ENCODE results near the gene MAP4K5.

The MAP4K5 gene

GRCh38 chr14:50528000-50528399 lies 4.4 kb downstream of the MAP4K5 start:
- H3K4me1 ChIP-seq (ENCODE audit: low read length), result no peaks in the 10 kb centered on the region

GRCh38 chr14:50524731-50525515 lies 7.4 kb downstream of the MAP4K5 start:
- Histone ChIP-seq H3K4me2 (ENCODE audit: low read depth, low read length) (no peak overlapping the region), H4K20me1 (ENCODE audit: insufficient read depth, low read length) (no peaks in the 10 kb centered on the region), H3K4me1 (ENCODE audit: low read length) (peaks cover 8% of the 10 kb centered on the region)

More at GRCh38 chr14:50528000-50528399, 4.4 kb downstream of the MAP4K5 start:
- no peak for TF ChIP-seq EZH2phosphoT487 (IDR thresholded peaks at IDR 0.05; ENCODE audit: low read length)
- TF ChIP-seq EZH2 (optimal IDR thresholded peaks at IDR 0.05; ENCODE audit: low read depth, low read length), result no peak
- no peak for TF ChIP-seq CTCF (IDR thresholded peaks at IDR 0.05; ENCODE audit: low read length)
- no peak for DNase-seq
- Histone ChIP-seq H3K27me3 (replicated peaks; ENCODE audit: insufficient read depth, low read length) (no peaks in the 10 kb centered on the region), H4K20me1 (ENCODE audit: insufficient read depth, low read length) (no peaks in the 10 kb centered on the region; the same call in 1 of the 2 replicates), H3K4me2 (ENCODE audit: low read depth, low read length) (no peak overlapping the region), H3K36me3 (replicated peaks; ENCODE audit: insufficient read depth, low read length) (no peaks in the 10 kb centered on the region), H3K27ac (ENCODE audit: low read length) (no peak overlapping the region), H3K9me2 (replicated peaks; ENCODE audit: insufficient read depth, low read length) (no peaks in the 10 kb centered on the region), H3F3A (ENCODE audit: insufficient read depth, low read length) (peaks cover 4% of the 10 kb centered on the region; the same call in 1 of the 2 replicates), H3K9me3 (replicated peaks; ENCODE audit: insufficient read depth, low read length) (no peaks in the 10 kb centered on the region), H3K4me3 (ENCODE audit: low read length) (no peak overlapping the region), H3K9ac (ENCODE audit: low read length) (no peak overlapping the region), H2AFZ (ENCODE audit: low read length) (no peak overlapping the region), H3K79me2 (ENCODE audit: low read length) (peaks cover 80% of the 10 kb centered on the region)

GRCh38 chr14:50524060-50524459 lies 8.3 kb downstream of the MAP4K5 start:
- H3K4me1 ChIP-seq (ENCODE audit: low read length), result peaks cover 8% of the 10 kb centered on the region
- H3K4me2 ChIP-seq (ENCODE audit: low read depth, low read length), result no peak overlapping the region

More at GRCh38 chr14:50524731-50525515, 7.4 kb downstream of the MAP4K5 start:
- H3F3A ChIP-seq (ENCODE audit: insufficient read depth, low read length), result peaks cover 10% of the 10 kb centered on the region; the same call in 1 of the 2 replicates
- H3K9me3 ChIP-seq (replicated peaks; ENCODE audit: insufficient read depth, low read length), result no peaks in the 10 kb centered on the region
- no peaks in the 10 kb centered on the region for H3K9me2 ChIP-seq (replicated peaks; ENCODE audit: insufficient read depth, low read length)
- DNase-seq, result no peak
- peaks cover 77% of the 10 kb centered on the region for H3K79me2 ChIP-seq (ENCODE audit: low read length)
- H3K36me3 ChIP-seq (replicated peaks; ENCODE audit: insufficient read depth, low read length), result no peaks in the 10 kb centered on the region
- no peak overlapping the region for H3K9ac ChIP-seq (ENCODE audit: low read length)
- no peaks in the 10 kb centered on the region for H3K27me3 ChIP-seq (replicated peaks; ENCODE audit: insufficient read depth, low read length)
- H2AFZ ChIP-seq (ENCODE audit: low read length), result no peak overlapping the region
- TF ChIP-seq EZH2 (optimal IDR thresholded peaks at IDR 0.05; ENCODE audit: low read depth, low read length) (no peak), CTCF (IDR thresholded peaks at IDR 0.05; ENCODE audit: low read length) (no peak)
- no peak overlapping the region for H3K4me3 ChIP-seq (ENCODE audit: low read length)
- no peak overlapping the region for H3K27ac ChIP-seq (ENCODE audit: low read length)

More at GRCh38 chr14:50524060-50524459, 8.3 kb downstream of the MAP4K5 start:
- TF ChIP-seq EZH2phosphoT487 (IDR thresholded peaks at IDR 0.05; ENCODE audit: low read length), result no peak
- no peak for TF ChIP-seq EZH2 (optimal IDR thresholded peaks at IDR 0.05; ENCODE audit: low read depth, low read length)
- TF ChIP-seq CTCF (IDR thresholded peaks at IDR 0.05; ENCODE audit: low read length), result no peak
- Histone ChIP-seq H3K9me3 (replicated peaks; ENCODE audit: insufficient read depth, low read length) (no peaks in the 10 kb centered on the region), H4K20me1 (ENCODE audit: insufficient read depth, low read length) (no peaks in the 10 kb centered on the region), H3K27me3 (replicated peaks; ENCODE audit: insufficient read depth, low read length) (no peaks in the 10 kb centered on the region), H2AFZ (ENCODE audit: low read length) (no peak overlapping the region), H3K9ac (ENCODE audit: low read length) (no peak overlapping the region), H3K9me2 (replicated peaks; ENCODE audit: insufficient read depth, low read length) (no peaks in the 10 kb centered on the region), H3K36me3 (replicated peaks; ENCODE audit: insufficient read depth, low read length) (no peaks in the 10 kb centered on the region), H3K4me3 (ENCODE audit: low read length) (no peak overlapping the region), H3K27ac (ENCODE audit: low read length) (no peak overlapping the region), H3K79me2 (ENCODE audit: low read length) (peaks cover 72% of the 10 kb centered on the region), H3F3A (ENCODE audit: insufficient read depth, low read length) (peaks cover 10% of the 10 kb centered on the region; the same call in 1 of the 2 replicates)
- no peak for DNase-seq
